Frontal cortex (tissue), 4 donors: ENCODE data around the gene MEX3C. TPM values are rescaled to one million over a fixed set of nuclear protein-coding genes. Genes with fewer than 3 reads are reported as not detected.

Experiments used
- DNase-seq, 2 donors: peaks; one replicate each; pipeline ENCODE4 v3.0.0; 2012; ENCODE audit warnings: low spot score in 2 of 2
- FAIRE-seq: peaks from 2 replicates; lab custom pipeline; 2012; peaks lifted over from hg19 to GRCh38; lab: Jason Lieb, UNC
- total RNA-seq: library from RNA; depleted of rRNA; stranded (reverse); fragments of >200 nt; gene quantifications from one replicate; pipeline ENCODE4 v1.2.3, GENCODE V29; 2014
- donor health status: control.
- donor health status: control.
- donor health status: control.

Gene MEX3C
- total RNA-seq: 97.4 TPM

DNA sequence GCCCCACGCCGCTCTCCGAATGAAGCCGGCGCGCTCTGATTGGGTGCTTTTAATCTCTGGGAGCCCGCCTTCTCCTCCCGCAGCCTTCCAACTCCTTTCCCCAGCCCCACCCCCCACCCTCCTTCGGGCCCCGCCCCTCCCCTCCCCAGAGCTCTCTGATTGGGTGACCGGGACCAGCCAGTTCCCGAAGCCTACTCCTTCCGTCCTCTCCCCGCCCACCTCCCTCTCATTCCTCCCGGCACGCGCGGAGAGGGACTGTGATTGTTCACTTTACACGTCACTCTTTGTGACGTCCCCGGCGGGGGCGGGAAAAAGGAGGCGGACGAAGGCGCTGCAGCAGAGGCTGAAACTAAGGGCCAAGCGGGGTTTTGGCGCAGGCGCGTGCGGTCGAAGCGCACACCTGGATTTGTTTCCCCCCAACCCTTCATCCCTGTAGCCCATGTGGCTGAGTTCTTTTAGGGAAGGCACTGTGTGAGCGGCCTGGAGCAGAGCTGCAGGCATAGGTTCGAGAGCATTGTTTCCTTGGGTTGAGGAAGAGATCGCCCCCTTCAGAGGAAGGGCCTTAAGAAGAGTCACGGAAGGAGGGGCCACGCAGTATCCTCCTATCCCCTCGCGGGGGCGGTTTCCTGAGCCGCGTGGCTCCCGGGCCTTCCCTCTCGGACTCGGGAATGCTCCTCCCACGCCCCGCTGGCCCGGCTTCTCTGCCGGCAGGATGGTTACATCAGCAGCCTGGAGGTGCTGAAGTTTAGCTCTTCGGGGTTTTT, at the start of gene MEX3C:
MEX3C (minus strand) TSS at position 21 of the 764 bp plus-strand sequence. CDS start 361 bp downstream, outside the sequence.
- DNase-seq (peak; percentile 90 to 93), FAIRE-seq (no peak)

DNA sequence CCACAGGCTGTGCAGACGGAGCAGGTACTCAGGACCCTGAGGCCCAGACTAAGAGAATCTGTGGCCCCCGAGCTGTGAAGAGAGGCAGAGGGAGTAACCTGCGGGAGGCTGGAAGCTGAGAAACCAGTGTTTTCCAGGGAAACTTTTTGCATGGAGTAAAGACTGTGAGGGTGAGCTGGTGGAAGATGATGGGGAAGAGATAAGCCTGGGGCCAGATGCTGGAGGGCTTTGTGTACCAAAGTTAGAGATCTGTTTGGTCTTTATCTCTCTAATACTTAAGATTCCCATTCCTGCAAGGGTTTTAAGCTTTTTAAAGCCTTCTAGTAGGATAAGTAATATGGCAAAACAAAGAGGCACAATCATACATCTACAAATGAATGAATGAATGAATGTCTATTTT, 43.7 kb upstream of the MEX3C start:
- DNase-seq (no peak), FAIRE-seq (no peak)

DNA sequence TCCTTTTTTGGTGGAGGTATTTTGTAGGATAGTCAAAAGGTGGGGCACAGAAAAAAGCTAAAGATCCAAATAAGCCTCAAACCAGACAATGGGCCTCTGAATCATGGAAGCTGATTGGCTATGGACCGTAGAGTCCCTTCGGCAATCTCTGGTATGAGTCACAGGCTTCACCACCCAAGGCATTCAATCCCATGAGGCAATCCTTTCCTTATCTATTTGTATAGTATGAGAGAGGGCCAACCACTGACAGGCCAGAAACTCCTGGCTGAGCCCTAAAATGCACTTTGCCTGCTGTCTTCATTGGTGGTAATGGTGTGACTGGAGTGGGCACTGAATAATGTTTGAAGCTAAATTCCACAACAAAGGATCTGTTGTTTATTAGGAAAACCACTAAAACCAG, 38.7 kb upstream of the MEX3C start:
- FAIRE-seq (no peak), DNase-seq (no peak)

DNA sequence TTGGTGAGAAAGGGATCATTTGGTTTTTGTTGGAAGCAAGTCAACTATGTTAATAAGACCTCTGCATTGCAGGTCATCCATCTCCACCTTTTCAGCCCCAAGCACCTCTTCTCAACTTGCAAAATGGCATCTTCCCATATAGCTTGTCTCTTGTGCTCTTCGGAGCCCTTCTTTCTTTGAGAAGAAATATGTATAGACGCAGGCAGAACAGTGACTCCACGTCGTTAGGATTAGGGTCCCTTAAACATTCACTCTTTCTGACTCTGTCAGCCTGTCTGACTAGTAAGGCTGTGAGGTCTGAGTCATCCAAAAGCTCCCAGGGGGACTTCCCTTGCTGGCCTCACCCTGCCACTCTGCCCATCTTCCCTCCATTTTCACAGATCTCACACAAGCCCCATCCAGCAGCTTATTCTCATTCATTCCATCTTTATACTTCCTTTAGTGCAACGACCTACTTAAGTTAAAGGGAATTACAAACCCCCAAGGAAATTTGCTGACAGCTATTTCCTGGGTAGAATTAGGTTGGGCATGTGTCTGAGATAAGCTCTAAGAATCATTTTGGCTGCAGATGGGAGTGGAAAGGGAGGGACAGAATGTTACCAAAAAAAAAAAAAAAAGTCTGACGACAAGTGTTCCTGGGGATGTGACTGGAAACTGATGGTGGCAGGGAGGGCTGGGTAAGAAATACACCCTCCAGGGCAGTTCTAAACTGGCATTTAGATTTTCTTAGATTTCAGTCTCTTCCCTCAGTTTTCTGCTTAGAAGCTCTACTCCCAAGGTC, 37.7 kb upstream of the MEX3C start:
- FAIRE-seq (no peak), DNase-seq (no peak)

DNA sequence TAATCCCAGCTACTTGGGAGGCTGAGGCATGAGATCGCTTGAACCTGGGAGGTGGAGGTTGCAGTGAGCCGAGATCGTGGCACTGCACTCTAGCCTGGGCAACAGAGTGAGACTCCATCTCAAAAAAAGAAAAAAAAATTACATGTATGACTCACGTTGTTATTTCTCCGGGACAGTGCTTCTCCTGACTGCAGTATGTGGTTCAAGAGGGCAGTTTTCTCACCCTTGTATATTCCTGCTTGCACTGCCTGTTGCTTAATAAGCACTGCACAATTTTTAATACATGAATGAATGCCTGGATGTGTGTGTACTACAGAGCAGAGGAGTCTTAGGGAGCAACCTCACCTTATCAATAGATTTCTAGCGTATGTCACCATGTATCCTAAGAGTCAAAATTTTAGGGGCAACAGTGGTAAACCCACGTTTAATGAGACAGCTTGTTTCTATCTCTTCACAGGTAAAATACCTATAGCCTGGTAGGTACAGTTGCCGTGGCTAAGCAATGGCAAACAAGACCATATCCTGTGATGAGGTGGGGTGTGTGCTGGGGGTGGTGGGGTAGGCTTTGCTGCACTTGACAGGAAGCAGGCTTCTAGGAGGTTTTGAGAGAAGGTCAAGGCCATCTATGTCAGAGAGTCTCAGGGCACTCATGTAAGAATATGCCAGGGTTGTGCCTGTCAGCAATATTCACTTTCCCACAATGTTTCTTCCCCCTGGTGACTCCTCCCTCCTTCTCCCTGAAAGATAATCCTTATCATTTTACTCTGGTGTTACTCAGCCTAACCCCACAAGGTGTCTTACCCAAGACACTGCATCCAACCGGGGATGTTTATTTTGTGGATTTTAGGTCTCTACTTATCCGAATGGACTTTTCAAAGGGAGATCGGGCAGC, 36.9 kb upstream of the MEX3C start:
- FAIRE-seq (no peak), DNase-seq (no peak)

DNA sequence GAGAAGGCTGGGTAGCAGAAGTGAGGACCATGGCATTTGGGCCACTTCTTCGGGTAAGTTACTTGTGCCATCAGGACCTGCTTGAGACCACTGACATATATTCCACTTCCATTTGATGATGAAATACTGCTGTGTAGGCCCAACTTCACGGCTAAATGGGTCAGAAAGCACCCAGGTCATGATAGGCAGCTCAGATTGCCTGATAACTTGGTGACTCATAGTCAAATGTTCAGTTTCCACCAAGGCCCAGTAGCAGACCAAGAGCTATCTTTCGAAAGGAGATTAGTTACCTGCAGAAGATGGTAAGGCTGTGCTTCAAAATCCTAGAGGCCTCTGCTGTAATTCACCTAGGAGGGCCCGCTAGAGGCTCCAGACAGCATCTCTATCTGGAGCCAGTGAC, 31.8 kb upstream of the MEX3C start:
- FAIRE-seq (no peak), DNase-seq (no peak)

DNA sequence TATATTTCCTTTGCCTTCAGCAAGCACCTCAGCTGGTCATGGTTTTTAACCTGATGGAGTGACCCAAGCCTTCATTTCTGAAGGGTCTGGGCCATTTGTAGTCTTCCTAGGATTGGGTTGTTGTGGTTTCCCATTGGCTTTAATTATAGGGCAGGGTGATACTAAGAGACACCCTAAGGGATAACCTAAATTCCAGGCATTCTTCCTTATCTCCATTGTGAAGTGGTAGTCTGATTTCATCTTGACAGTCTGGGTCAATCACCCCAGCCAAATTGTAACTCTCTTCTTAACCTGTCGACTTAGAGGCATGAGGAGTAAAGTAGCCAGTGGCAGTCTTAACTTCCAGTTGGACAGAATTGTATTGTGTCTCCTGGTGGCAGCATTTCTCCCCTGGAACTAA, 30.2 kb upstream of the MEX3C start:
- no peak for FAIRE-seq
- DNase-seq: no peak

DNA sequence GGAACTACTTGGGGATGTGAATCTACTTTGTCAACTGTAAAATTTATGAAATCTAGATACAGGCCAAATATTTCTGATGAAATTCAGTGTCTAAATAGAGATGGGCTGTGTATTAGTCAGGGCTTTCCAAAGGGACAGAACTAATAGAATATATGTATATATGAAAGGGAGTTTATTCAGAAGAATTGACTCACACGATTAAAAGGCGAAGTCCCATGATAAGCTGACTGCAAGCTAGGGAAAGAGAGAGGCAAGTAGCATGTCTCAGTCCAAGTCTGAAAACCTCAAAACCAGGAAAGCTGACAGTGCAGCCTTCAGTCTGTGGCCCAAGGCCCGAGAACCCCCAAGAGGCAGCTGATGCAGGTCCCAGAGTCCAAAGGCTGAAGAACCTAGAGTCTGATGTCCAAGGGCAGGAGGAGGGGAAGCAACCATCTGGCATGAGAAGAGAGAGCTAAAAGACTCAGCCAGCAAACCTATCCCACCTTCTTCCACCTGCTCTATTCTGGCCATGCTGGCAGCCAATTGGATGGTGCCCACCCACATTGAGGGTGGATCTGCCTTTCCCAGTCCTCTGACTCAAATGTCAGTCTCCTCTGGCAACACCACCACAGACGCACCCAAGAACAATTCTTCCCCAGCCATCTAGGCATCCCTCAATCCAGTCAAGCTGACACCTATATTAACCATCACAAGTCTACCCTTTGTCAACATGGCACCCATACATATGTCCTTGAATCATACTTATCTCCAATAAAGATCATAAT, 29.3 kb upstream of the MEX3C start:
- no peak for FAIRE-seq
- DNase-seq: no peak

DNA sequence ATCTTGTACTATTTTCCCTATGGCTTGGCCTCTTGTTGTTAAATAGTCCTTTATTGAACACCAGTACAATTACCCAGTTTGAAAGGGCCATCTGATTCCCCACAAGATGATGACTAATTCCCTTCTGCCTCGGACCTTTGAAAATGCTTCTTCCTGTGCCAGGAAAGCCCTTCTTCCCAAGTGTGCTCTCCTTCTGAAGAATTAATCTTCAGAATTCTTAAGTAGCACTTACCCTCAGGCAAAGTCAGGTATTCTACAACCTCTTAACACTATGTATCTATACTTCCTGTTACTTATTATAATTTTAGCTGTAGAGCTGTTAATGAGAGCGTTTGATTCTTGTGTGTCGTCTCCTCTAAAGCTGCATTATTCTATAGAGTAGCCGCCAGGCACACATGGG, 28.6 kb upstream of the MEX3C start:
- FAIRE-seq (no peak), DNase-seq (no peak)

DNA sequence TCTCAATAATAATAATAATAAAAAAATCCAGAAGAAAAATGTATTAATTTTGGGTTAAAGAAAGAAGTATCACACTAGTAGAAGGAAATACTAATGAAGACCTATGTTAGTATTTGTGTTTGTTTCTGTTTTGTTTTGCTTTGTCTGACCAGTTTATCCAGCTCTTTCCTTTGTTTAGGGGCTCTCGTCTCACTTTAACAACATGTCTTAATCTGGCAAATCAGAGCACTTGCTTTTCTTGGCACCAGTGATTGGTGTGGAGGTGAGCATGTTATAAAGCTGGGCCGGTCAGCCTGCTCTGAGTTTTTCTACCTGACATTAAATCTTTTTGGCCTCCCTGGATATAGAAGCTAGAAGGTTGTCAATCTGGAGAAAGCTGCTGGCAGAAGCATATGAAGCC, 15.1 kb upstream of the MEX3C start:
- no peak for FAIRE-seq
- DNase-seq: no peak

DNA sequence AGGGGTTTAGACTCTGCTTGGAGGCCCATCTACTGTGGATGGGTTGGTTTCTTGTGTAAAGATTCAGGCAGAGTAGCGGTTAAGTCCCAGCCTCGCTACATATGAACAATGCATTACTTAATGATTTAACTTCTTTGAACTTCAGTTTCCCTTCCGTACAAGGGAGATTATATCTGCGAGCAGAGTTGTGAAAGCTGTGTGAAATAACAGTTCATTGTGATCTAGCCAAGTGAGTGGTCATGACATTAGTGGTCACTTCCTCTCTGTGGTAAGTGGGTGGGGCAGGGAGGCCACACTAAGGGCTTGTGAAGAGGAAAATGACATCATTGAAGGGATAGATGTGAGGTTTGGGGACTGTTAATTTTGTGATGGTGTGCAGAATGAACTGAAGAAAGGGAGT, 14.1 kb upstream of the MEX3C start:
- DNase-seq: no peak
- no peak for FAIRE-seq

DNA sequence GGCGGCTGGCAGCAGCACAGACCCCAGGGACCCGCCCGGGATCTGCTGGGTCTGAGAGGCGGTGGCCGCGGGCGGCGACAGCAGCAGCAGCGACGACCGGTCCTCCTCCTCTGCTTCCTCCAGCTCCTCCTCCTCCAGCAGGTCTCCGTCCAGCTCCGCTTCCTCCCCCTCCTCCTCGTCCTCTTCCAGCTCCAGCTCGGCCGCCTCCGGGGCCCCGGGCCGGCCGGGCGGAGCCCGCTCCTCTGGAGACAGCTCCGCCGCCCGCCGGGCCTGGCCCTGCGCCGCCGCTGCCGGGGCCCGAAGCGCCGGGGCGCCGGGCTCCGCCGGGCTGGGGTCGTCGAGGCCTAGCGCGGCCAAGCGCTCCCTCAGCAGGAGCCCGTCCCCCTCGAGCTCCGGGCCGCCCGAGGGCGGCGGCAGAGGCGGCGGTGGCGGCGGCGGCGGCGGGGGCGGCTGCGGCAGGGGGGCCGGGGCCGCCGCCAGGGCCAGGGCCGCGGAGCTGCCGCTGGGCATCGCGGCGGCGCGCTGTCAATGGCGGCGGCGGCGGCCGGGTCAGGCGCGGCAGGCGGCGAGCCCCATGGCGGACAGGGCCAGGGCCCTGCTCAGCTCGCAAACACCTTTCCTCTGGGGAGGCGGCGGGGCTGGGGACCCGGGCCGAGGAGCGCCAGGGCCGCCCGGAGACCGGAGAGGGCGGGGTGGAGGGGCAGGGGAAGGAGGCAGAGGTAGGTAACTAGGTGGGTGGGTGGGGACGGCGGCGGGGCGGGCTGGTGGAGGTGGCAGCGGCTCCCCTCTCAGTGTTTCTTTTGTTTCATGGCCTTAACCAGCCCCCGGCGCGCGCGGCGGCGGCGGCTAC, 445 bp downstream of the MEX3C start:
- FAIRE-seq: no peak
- peak in 1 of 2 donors; percentile 19 for DNase-seq

DNA sequence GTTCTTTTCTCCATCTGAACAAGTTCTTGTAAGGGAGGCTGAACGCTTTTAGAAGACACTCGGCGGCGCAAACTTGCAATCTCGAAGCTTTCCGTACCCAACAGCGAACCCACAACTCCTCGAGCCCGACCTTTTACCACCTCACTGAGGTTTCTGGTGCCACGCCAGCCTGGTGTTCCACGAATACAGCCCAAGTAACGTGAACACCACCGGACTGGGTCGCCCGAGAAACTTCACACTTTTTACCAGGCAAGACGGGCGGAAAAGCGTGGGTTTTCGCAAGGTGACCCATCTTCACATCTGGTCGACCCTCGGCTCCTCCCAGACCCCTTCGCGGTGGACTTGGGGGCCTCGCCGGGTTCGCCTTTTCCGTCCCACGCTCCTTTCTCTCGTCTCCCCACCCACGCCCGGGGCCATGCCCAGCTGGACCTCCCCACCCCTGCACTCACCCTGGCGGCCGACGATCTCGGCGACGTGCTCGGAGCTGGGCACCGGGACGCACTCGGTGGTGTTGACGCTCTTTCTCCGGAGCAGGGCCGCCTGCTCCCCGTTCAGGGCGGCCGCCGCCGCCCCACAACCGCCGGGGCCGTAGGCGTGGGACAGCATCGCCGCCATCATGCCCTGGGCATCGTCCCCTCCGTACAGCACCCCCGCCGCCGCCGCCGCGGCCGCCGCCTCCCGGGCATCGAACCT, 1.2 kb downstream of the MEX3C start:
- DNase-seq (peak; percentile 15 to 17), FAIRE-seq (no peak)

DNA sequence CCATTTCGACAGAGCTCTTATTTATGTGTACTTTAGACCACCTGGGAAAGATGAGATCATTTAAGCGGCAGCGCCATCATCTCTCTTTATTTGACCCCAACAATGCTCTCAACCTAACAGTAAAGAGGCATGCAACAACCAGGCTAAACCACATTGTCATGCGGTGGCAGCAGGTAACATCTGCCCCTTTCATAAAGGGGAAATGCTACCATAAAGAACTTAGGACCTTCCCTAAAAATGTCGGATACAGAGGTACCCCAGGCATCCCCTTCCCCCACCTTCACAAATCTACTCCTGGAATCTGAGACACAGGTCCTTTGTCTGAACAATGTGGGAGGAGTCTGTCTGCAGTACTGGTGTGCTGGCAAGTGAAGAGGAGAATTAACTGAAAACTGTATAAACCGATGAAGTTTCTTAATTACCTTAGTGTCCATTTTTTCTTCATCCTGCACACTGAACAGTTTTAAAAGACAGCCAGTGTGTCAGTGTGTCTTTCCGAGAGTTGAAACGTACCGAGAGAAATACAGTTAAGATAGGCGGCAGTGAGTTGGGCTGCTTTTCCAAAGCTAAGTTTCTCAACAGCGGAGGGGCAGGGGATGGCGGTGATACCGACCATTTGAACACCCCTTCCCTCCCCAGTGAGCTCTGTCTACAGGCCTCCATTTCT, 1.9 kb downstream of the MEX3C start:
- no peak for DNase-seq
- no peak for FAIRE-seq

DNA sequence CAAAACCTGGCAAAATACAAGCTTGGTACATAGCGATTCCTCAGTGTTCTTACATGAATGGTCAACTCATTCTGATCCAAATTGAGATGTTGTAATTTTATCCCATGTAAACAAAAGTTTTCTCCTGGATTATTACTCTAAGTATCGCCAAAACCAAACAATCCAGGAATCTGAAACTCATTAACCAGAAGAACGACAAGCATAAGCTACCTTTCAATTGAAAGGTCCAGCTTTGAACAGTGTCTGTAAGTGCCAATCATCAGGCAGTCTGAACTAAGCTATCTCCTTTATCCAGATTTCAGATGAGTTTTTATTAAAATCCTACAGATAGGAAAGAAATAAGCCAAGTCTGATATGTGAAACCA, 2.4 kb downstream of the MEX3C start:
- no peak for FAIRE-seq
- DNase-seq: no peak

DNA sequence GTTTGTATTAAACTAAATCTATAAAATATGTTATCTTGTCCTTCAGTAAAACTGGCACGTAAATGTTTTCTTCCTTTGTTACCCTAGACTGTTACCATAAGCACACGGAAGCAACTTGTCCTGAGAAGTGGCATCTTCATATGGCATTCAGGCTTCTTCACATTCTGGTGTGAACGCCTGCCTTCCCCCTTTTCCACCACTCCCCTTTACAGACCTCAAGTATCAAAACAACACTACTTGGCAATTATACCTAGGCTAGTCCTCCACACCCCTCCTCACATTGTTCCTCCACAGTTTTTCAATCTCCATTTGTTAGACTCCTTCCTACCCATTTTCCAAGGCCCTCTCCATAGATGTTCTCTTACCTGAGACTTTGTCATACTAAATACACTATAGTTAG, 2.9 kb downstream of the MEX3C start:
- no peak for DNase-seq
- no peak for FAIRE-seq

DNA sequence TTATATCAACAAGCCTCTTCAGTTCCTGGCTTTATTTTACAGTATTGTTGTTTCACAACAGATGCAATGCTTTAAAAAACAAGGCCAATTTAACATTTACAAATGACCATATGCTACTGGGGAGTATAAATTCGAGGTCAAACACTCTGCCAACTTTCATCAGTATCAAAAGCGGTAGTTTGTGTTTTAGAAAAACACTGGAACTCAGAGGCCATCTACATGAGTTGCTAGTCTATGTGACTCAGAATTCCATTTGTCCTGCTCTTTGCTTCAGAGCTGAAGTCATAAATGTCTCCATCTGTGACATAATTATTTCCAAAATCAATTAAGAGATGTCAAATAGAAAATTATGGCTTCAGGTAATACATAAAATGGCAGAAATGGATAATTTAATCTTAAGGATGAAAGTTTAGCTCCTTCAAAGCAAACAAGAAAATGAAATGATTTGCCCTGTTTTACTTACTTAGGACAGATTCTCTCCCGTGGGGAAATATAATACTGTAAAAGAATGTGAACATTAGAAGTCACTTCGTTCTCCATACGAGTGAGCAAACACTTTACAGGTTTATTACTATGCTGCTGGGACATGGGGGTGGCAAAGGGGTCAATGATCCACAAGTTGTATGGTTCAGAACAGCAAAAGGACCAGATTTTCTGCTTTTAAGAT, 3.7 kb downstream of the MEX3C start:
- FAIRE-seq: no peak
- DNase-seq: no peak
